AG08396 (cell line): ENCODE data around the gene PTPN22.

ENCODE experiments used
- DNase-seq: peaks from one replicate; pipeline ENCODE4 v3.0.0; 2012; ENCODE audit warnings: low spot score, mixed read lengths

The PTPN22 gene

GRCh38 chr1:113800487-113800886 is 71.0 kb downstream of the PTPN22 start:
- DNase-seq, result no peak

- no peak for DNase-seq
Measured at GRCh38 chr1:113797472-113797871, 74.0 kb downstream of the PTPN22 start.

- no peak for DNase-seq
Measured at GRCh38 chr1:113793878-113794834, 77.4 kb downstream of the PTPN22 start.

- peak; percentile 23 for DNase-seq
Measured at GRCh38 chr1:113792986-113793385, 78.5 kb downstream of the PTPN22 start.

- DNase-seq, result no peak
Measured at GRCh38 chr1:113792471-113792870, 79.0 kb downstream of the PTPN22 start.

GRCh38 chr1:113788802-113789201 is 82.7 kb downstream of the PTPN22 start:
- DNase-seq, result no peak

- DNase-seq, result no peak
Measured at GRCh38 chr1:113787663-113788062, 83.8 kb downstream of the PTPN22 start.

GRCh38 chr1:113786069-113786468 is 85.4 kb downstream of the PTPN22 start:
- no peak for DNase-seq

- DNase-seq, result no peak
Measured at GRCh38 chr1:113784104-113784779, 87.3 kb downstream of the PTPN22 start.

- no peak for DNase-seq
Measured at GRCh38 chr1:113783254-113784103, 88.0 kb downstream of the PTPN22 start.

- DNase-seq, result no peak
Measured at GRCh38 chr1:113782406-113782805, 89.1 kb downstream of the PTPN22 start.

- DNase-seq, result no peak
Measured at GRCh38 chr1:113780374-113781146, 91.0 kb downstream of the PTPN22 start.

GRCh38 chr1:113779542-113779941 is 92.0 kb downstream of the PTPN22 start:
- DNase-seq, result no peak

- DNase-seq, result no peak
Measured at GRCh38 chr1:113777561-113777960, 94.0 kb downstream of the PTPN22 start.

GRCh38 chr1:113770031-113770430 is 101.5 kb downstream of the PTPN22 start:
- no peak for DNase-seq

- no peak for DNase-seq
Measured at GRCh38 chr1:113769601-113769970, 101.9 kb downstream of the PTPN22 start.

- DNase-seq, result no peak
Measured at GRCh38 chr1:113768916-113769600, 102.5 kb downstream of the PTPN22 start.

- DNase-seq, result no peak
Measured at GRCh38 chr1:113765306-113766230, 105.9 kb downstream of the PTPN22 start.
